Neural crest cell (in vitro differentiated cells): Measurements from ENCODE around the gene CDKAL1. TPM values are rescaled to one million over a fixed set of nuclear protein-coding genes. Genes with fewer than 3 reads are reported as not detected.

ENCODE experiments used
- DNase-seq: peaks from one replicate; pipeline ENCODE4 v3.0.0; 2021; ENCODE audit warnings: low read depth, mixed read lengths, low spot score
- H3K27ac Mint-ChIP-seq: one replicate; pipeline ENCODE4 v1.8.0; 2021; ENCODE audit warnings: mild to moderate bottlenecking, mixed read lengths; ENCODE audit not compliant: unreplicated experiment
- H3K27me3 Mint-ChIP-seq: 2 replicates; pipeline ENCODE4 v1.8.0; 2021; ENCODE audit warnings: low read depth, mild to moderate bottlenecking, mixed read lengths
- H3K36me3 Mint-ChIP-seq: 2 replicates; pipeline ENCODE4 v1.8.0; 2021; ENCODE audit warnings: low read depth, mild to moderate bottlenecking, mixed read lengths
- H3K4me1 Mint-ChIP-seq: 2 replicates; pipeline ENCODE4 v1.8.0; 2021; ENCODE audit warnings: mixed read lengths
- H3K4me3 Mint-ChIP-seq: one replicate; pipeline ENCODE4 v1.8.0; 2021; ENCODE audit warnings: mild to moderate bottlenecking, mixed read lengths
- H3K9me3 Mint-ChIP-seq: 2 replicates; pipeline ENCODE4 v1.8.0; 2021; ENCODE audit warnings: mixed read lengths
- total RNA-seq: library from RNA; stranded (reverse); gene quantifications from 2 replicates; pipeline ENCODE4 v1.2.1, GENCODE V29; 2021
- TF ChIP-seq, protein P1 (sequence below): fragments of 200-600 bp; sonication (generic); conservative IDR thresholded peaks from 2 replicates; pipeline ENCODE4 v1.5.0; 2021; ENCODE audit warnings: antibody characterized with exemption, mild to moderate bottlenecking

Gene CDKAL1
- total RNA-seq, 1 donor from 2014 or later, result 25.4 TPM

DNA sequence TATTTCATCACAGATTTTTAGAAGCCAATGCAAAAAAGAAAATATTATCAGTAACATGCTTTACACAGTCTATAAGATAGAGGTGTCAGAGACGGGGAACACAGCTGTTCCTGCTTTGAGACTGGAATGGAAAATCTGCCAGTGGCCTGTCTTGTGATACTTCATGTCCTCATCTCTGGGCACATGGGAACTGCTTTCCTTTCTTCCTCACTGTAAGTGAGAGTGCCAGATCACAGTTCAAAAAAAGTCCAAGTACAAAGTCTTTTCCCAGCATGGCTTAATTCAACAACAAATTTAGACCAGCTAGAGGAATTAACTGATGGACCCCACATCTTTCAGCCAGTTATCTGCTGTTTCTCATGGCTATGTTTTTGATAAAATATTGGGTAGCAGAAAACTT is 490.4 kb downstream of the CDKAL1 start:
- no peak overlapping the region for H3K4me3 Mint-ChIP-seq
- TF ChIP-seq, protein P1, sequence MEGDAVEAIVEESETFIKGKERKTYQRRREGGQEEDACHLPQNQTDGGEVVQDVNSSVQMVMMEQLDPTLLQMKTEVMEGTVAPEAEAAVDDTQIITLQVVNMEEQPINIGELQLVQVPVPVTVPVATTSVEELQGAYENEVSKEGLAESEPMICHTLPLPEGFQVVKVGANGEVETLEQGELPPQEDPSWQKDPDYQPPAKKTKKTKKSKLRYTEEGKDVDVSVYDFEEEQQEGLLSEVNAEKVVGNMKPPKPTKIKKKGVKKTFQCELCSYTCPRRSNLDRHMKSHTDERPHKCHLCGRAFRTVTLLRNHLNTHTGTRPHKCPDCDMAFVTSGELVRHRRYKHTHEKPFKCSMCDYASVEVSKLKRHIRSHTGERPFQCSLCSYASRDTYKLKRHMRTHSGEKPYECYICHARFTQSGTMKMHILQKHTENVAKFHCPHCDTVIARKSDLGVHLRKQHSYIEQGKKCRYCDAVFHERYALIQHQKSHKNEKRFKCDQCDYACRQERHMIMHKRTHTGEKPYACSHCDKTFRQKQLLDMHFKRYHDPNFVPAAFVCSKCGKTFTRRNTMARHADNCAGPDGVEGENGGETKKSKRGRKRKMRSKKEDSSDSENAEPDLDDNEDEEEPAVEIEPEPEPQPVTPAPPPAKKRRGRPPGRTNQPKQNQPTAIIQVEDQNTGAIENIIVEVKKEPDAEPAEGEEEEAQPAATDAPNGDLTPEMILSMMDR, result no peak
- no peaks in the 10 kb centered on the region for H3K27me3 Mint-ChIP-seq
- H3K27ac Mint-ChIP-seq, result no peak overlapping the region
- peaks cover 7% of the 10 kb centered on the region for H3K9me3 Mint-ChIP-seq
- peaks cover 17% of the 10 kb centered on the region for H3K36me3 Mint-ChIP-seq
- peaks cover 16% of the 10 kb centered on the region for H3K4me1 Mint-ChIP-seq
- no peak for DNase-seq

DNA sequence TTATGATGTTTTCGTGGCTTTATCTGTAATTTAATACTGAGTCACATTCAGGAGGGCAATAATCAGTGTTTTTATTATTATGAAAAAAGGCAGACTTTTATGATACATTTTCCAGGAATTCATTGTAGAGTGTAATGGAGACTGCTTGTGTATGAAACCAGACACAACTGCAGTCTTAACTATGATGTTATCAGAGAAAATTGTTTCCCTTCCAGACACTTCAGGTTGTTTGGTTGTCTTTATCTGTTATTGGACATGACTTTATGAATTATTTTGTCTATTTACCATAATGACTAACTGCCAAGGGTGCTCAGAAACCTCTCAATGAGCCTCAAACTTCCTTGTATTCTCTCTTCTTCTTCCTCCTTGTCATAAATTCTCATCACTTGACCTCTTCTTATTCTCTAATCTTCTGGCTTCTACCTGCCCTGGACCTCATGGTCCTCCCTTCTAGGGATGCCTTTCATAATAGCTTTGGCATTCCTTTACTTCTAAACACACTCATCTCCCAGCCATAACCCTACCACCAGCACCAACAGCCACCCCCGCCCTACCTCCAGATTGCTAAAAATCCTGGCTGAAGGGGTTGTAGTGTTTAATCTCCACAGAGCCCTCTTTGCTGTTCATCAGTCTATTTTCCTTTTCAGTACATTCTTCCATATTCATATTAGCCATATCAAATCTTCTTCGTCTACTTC is 492.5 kb downstream of the CDKAL1 start:
- Mint-ChIP-seq H3K9me3 (peaks cover 9% of the 10 kb centered on the region), H3K27me3 (no peaks in the 10 kb centered on the region), H3K4me3 (no peak overlapping the region), H3K36me3 (peaks cover 25% of the 10 kb centered on the region), H3K4me1 (peaks cover 16% of the 10 kb centered on the region), H3K27ac (no peak overlapping the region)
- TF ChIP-seq, protein P1, result no peak
- DNase-seq, result no peak

DNA sequence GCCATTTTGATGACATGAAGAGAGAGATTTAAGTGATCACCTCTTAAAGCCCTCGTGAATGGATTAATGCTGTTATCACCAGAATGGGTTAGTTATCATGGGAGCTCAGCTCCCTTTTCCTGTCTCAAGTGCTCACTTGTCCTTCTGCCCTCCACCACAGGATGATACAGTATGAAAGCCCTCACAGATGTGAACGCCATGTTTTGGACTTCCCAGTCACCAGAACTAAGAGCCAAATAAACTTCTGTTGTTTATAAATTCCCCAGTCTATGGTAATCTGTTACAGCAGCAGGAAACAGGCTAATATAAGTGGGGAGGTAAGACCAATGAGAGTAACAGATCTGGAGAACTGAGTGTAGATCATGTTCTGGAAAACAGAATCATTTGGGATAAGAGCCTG is 493.2 kb downstream of the CDKAL1 start:
- no peaks in the 10 kb centered on the region for H3K27me3 Mint-ChIP-seq
- H3K36me3 Mint-ChIP-seq, result peaks cover 24% of the 10 kb centered on the region
- no peak overlapping the region for H3K27ac Mint-ChIP-seq
- peaks cover 8% of the 10 kb centered on the region for H3K9me3 Mint-ChIP-seq
- TF ChIP-seq, protein P1, result no peak
- no peak overlapping the region for H3K4me3 Mint-ChIP-seq
- no peak for DNase-seq
- peaks cover 8% of the 10 kb centered on the region for H3K4me1 Mint-ChIP-seq

DNA sequence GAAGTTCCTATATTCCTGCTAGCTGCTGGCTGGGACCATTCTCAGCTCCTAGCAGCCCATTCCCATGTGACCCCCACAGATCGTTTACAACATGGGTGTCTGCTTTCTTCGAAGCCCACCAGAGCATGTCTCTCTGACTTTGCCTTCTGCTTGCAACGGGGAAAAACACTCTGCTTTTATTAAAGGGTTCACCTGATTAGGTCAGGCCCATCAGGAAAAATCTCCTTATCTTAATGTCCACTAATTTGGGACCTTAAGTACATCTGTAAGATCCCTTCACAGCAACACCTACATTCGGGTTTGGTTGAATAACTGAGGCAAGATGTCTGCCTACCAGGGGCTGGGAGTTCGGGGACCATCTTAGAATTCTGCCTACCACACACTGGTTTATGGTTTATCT is 496.9 kb downstream of the CDKAL1 start:
- DNase-seq, result no peak
- H3K36me3 Mint-ChIP-seq, result peaks cover 22% of the 10 kb centered on the region
- H3K27me3 Mint-ChIP-seq, result no peaks in the 10 kb centered on the region
- no peak overlapping the region for H3K27ac Mint-ChIP-seq
- H3K4me3 Mint-ChIP-seq, result no peak overlapping the region
- H3K4me1 Mint-ChIP-seq, result no peaks in the 10 kb centered on the region
- TF ChIP-seq, protein P1, result no peak
- peaks cover 6% of the 10 kb centered on the region for H3K9me3 Mint-ChIP-seq

DNA sequence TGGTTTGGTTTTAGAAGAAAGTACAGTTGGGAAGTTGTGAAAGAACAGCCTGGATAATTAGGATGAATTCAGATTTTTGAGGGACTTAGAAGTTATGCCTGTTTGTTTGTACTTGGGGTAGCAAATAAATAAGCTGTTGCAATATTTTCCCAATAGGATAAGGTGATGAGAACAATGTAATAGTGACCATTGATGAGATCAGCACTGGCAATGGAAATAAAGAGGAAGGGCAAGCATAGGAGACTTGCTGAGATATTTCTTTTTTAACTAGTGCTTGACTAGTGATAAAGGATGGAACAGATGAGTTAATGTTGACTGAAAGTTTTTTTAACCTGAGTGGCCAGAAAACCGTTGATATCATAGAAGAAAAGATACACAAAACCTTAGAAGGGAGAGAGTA is 498.8 kb downstream of the CDKAL1 start:
- TF ChIP-seq, protein P1, result no peak
- no peak for DNase-seq
- Mint-ChIP-seq H3K27ac (no peak overlapping the region), H3K4me1 (peaks cover 1% of the 10 kb centered on the region), H3K27me3 (no peaks in the 10 kb centered on the region), H3K9me3 (peaks cover 2% of the 10 kb centered on the region), H3K4me3 (no peak overlapping the region), H3K36me3 (peaks cover 15% of the 10 kb centered on the region)
